Measurements from ENCODE around the gene NEK1. TPM values are rescaled to one million over a fixed set of nuclear protein-coding genes. Genes with fewer than 3 reads are reported as not detected.

Gene NEK1
- total and polyA plus RNA-seq, 2 of the 13 experiments (the other 11 are each of a cell fraction or from before 2014, with no cell fraction given): 2.9 to 5.4 TPM

- H3K27ac ChIP-seq (ENCODE audit: extremely low read length, insufficient read depth, low read length): no peak overlapping the region
- H3K4me3 ChIP-seq (replicated peaks in 1 of 3; ENCODE audit: insufficient read depth in 1 of 3, low read depth in 2 of 3, low read length in 3 of 3): no peak overlapping the region
- ATAC-seq (no peak), FAIRE-seq (no peak), DNase-seq (ENCODE audit: low spot score) (no peak)
- H3K9ac ChIP-seq (ENCODE audit: insufficient read depth, low read depth, low read length): no peak overlapping the region
- no peaks in the 10 kb centered on the region for H4K20me1 ChIP-seq (ENCODE audit: insufficient read depth, low read length)
- H3K9me3 ChIP-seq (ENCODE audit: low read length): peaks cover 9% of the 10 kb centered on the region; the same call in 1 of the 2 replicates
- POLR2A ChIA-PET: no interaction called here
- no peak overlapping the region for H3K4me2 ChIP-seq (ENCODE audit: low read depth, low read length)
- TF ChIP-seq ZNF20 (CRISPR knock-in tag; IDR thresholded peaks at IDR 0.05): no peak
- TF ChIP-seq ZNF136 (CRISPR knock-in tag; IDR thresholded peaks at IDR 0.05; ENCODE audit: low read depth): peak; percentile 37; the same call in 1 of the 2 replicates
- in situ Hi-C loops (cut with HindIII; ENCODE audit: extremely low pct_ligation_motif_present, low pct_unique_long_range_greater_than_20kb): no loop called here
- WGBS (ENCODE audit: low lambda C conversion rate): 97% methylated on average over 1 of the region's 1 CpG
- no peaks in the 10 kb centered on the region for H3K79me2 ChIP-seq (ENCODE audit: insufficient read depth, low read length)
- no TSS peak for BruUV-seq (replicated peaks)
- intact Hi-C loops (cut with micrococcal nuclease; ENCODE audit: unreplicated experiment): no loop called here
- H3K4me1 ChIP-seq (ENCODE audit: insufficient read depth, low read length): peaks cover 7% of the 10 kb centered on the region
- H3K27me3 ChIP-seq (ENCODE audit: control insufficient read depth in 1 of 2, insufficient read depth in 2 of 2, low read length in 2 of 2): no peaks in the 10 kb centered on the region
- H3K36me3 ChIP-seq (replicated peaks in 1 of 2; ENCODE audit: control insufficient read depth in 1 of 2, insufficient read depth in 2 of 2, low read length in 2 of 2): no peaks in the 10 kb centered on the region
- CTCF ChIA-PET (ENCODE audit: low intra/inter-chr PET ratio, low total read pairs): no interaction called here
- H2AFZ ChIP-seq (ENCODE audit: low read length): no peak overlapping the region
Measured at GRCh38 chr4:169443748-169444147, 168.6 kb downstream of the NEK1 start.

- H3K27me3 ChIP-seq (ENCODE audit: control insufficient read depth in 1 of 2, insufficient read depth in 2 of 2, low read length in 2 of 2): no peaks in the 10 kb centered on the region
- H4K20me1 ChIP-seq (ENCODE audit: insufficient read depth, low read length): no peaks in the 10 kb centered on the region
- H3K9me3 ChIP-seq (ENCODE audit: low read length): peaks cover 9% of the 10 kb centered on the region; the same call in 1 of the 2 replicates
- TF ChIP-seq ZMAT5 (CRISPR knock-in tag; IDR thresholded peaks at IDR 0.05; ENCODE audit: borderline replicate concordance, low read depth) (no peak), PAX8 (CRISPR knock-in tag; IDR thresholded peaks at IDR 0.05; ENCODE audit: borderline replicate concordance) (no peak), ZNF430 (CRISPR knock-in tag; IDR thresholded peaks at IDR 0.05) (no peak), ZNF577 (CRISPR knock-in tag; IDR thresholded peaks at IDR 0.05; ENCODE audit: borderline replicate concordance, low read depth) (no peak), GABPB1 (CRISPR knock-in tag; IDR thresholded peaks at IDR 0.05) (no peak), IRF2 (CRISPR knock-in tag; IDR thresholded peaks at IDR 0.05) (no peak), MED8 (CRISPR knock-in tag; IDR thresholded peaks at IDR 0.05; ENCODE audit: insufficient replicate concordance) (no peak), SRSF1 (optimal IDR thresholded peaks at IDR 0.05; ENCODE audit: low read depth, low read length) (no peak), IRX3 (CRISPR knock-in tag; IDR thresholded peaks at IDR 0.05; ENCODE audit: borderline replicate concordance, low read depth) (no peak), GFI1 (CRISPR knock-in tag; IDR thresholded peaks at IDR 0.05; ENCODE audit: borderline replicate concordance) (no peak), PRPF4 (IDR thresholded peaks at IDR 0.05; ENCODE audit: low read depth, low read length, poor library complexity, severe bottlenecking) (no peak), THRA (CRISPR knock-in tag; IDR thresholded peaks at IDR 0.05; ENCODE audit: borderline replicate concordance) (no peak)
- H3K4me2 ChIP-seq (ENCODE audit: low read depth, low read length): no peak overlapping the region
- ChIA-PET CTCF (ENCODE audit: low intra/inter-chr PET ratio, low total read pairs) (no interaction called here), POLR2A (no interaction called here)
- no peaks in the 10 kb centered on the region for H3K36me3 ChIP-seq (replicated peaks in 1 of 2; ENCODE audit: control insufficient read depth in 1 of 2, insufficient read depth in 2 of 2, low read length in 2 of 2)
- FAIRE-seq: no peak
- H3K79me2 ChIP-seq (ENCODE audit: insufficient read depth, low read length): no peaks in the 10 kb centered on the region
- ATAC-seq: no peak
- no peak overlapping the region for H2AFZ ChIP-seq (ENCODE audit: low read length)
- no TSS peak for BruUV-seq (replicated peaks)
- DNase-seq (ENCODE audit: low spot score): no peak
- H3K4me3 ChIP-seq (replicated peaks in 1 of 3; ENCODE audit: insufficient read depth in 1 of 3, low read depth in 2 of 3, low read length in 3 of 3): no peak overlapping the region
- 98% methylated on average over 2 of the region's 3 CpGs for WGBS (ENCODE audit: low lambda C conversion rate)
- in situ Hi-C loops (cut with HindIII; ENCODE audit: extremely low pct_ligation_motif_present, low pct_unique_long_range_greater_than_20kb): no loop called here
- intact Hi-C loops (cut with micrococcal nuclease; ENCODE audit: unreplicated experiment): no loop called here
- H3K4me1 ChIP-seq (ENCODE audit: insufficient read depth, low read length): peaks cover 20% of the 10 kb centered on the region
- H3K9ac ChIP-seq (ENCODE audit: insufficient read depth, low read depth, low read length): no peak overlapping the region
- no peak overlapping the region for H3K27ac ChIP-seq (ENCODE audit: extremely low read length, insufficient read depth, low read length)
Measured at GRCh38 chr4:169440446-169440845, 171.9 kb downstream of the NEK1 start.

Measured in HepG2 (cell line).